Hepatocyte (in vitro differentiated cells): Measurements from ENCODE around the gene FGGY.

Source experiments
- CTCF ChIP-seq: fragments of 200-600 bp; sonication (generic); IDR thresholded peaks from 2 replicates; pipeline ENCODE4 v1.5.1; 2016; ENCODE audit warnings: antibody characterized with exemption, mild to moderate bottlenecking; ENCODE audit not compliant: poor library complexity
- EZH2 ChIP-seq: fragments of 200-600 bp; sonication (generic); IDR thresholded peaks from 2 replicates; pipeline ENCODE4 v1.6.1; 2016; ENCODE audit warnings: antibody characterized with exemption, mild to moderate bottlenecking, borderline replicate concordance
- EZH2phosphoT487 ChIP-seq: fragments of 200-600 bp; sonication (generic); IDR thresholded peaks from one replicate; pipeline ENCODE4 v1.6.1; 2018; ENCODE audit warnings: antibody characterized with exemption, mild to moderate bottlenecking, low read depth, moderate library complexity; ENCODE audit not compliant: unreplicated experiment, severe bottlenecking

- TF ChIP-seq EZH2 (no peak), CTCF (no peak), EZH2phosphoT487 (no peak)
These were observed 454.9 kb downstream of the FGGY start for GRCh38 chr1:59751801-59752200.
